ENCODE measurements around the gene SLC18B1.

Gene SLC18B1

GRCh38 chr6:132741281-132741680, 57.2 kb downstream of the SLC18B1 start:
- no peak for DNase-seq

- peak; percentile 58 for DNase-seq
Measured at GRCh38 chr6:132736239-132736638, 62.2 kb downstream of the SLC18B1 start.

GRCh38 chr6:132734694-132735236, 63.7 kb downstream of the SLC18B1 start:
- peak; percentile 81 for DNase-seq

GRCh38 chr6:132733814-132734213, 64.6 kb downstream of the SLC18B1 start:
- no peak for DNase-seq

- DNase-seq: peak; percentile 33
Measured at GRCh38 chr6:132733283-132733682, 65.2 kb downstream of the SLC18B1 start.

- no peak for DNase-seq
Measured at GRCh38 chr6:132731086-132731485, 67.4 kb downstream of the SLC18B1 start.

- no peak for DNase-seq
Measured at GRCh38 chr6:132730560-132730959, 67.9 kb downstream of the SLC18B1 start.

- DNase-seq: no peak
Measured at GRCh38 chr6:132728616-132729015, 69.8 kb downstream of the SLC18B1 start.

- no peak for DNase-seq
Measured at GRCh38 chr6:132726608-132726975, 71.8 kb downstream of the SLC18B1 start.

- DNase-seq: no peak
Measured at GRCh38 chr6:132725947-132726607, 72.4 kb downstream of the SLC18B1 start.

- no peak for DNase-seq
Measured at GRCh38 chr6:132725471-132725870, 73.0 kb downstream of the SLC18B1 start.

- no peak for DNase-seq
Measured at GRCh38 chr6:132719736-132720448, 78.5 kb downstream of the SLC18B1 start.

Measured in OCI-M1 (cell line).